SW480 (cell line): ENCODE results near the gene ZRANB1.
"Not testable (repeated sequence)": the region's sequence is repeated elsewhere in the genome, so short reads cannot be mapped to it uniquely, and the experiment has no call there.

Source experiments
- DNase-seq: peaks from one replicate; pipeline ENCODE4 v3.0.0-alpha.2; 2016; ENCODE audit warnings: low spot score

ZRANB1 gene

GRCh38 chr10:124941823-124942222, at the start of gene ZRANB1:
ZRANB1 (plus strand) TSS chr10:124942123; CDS start chr10:124942494, 371 bp downstream.
- no peak for DNase-seq

- no peak for DNase-seq
Measured at GRCh38 chr10:124892905-124893304, 49.0 kb upstream of the ZRANB1 start.

GRCh38 chr10:124894569-124895215, 47.2 kb upstream of the ZRANB1 start:
- no peak for DNase-seq

GRCh38 chr10:124896751-124897150, 45.2 kb upstream of the ZRANB1 start:
- DNase-seq, result no peak

- DNase-seq, result no peak
Measured at GRCh38 chr10:124898471-124898870, 43.5 kb upstream of the ZRANB1 start.

GRCh38 chr10:124899151-124899550, 42.8 kb upstream of the ZRANB1 start:
- DNase-seq, result no peak

- DNase-seq, result no peak
Measured at GRCh38 chr10:124902462-124902861, 39.5 kb upstream of the ZRANB1 start.

GRCh38 chr10:124903111-124903510, 38.8 kb upstream of the ZRANB1 start:
- DNase-seq, result no peak

GRCh38 chr10:124904796-124905195, 37.1 kb upstream of the ZRANB1 start:
- no peak for DNase-seq

GRCh38 chr10:124906551-124907001, 35.3 kb upstream of the ZRANB1 start:
- DNase-seq, result no peak

GRCh38 chr10:124909563-124909962, 32.4 kb upstream of the ZRANB1 start:
- no peak for DNase-seq

GRCh38 chr10:124911124-124912067, 30.5 kb upstream of the ZRANB1 start:
- no peak for DNase-seq

GRCh38 chr10:124912101-124912886, 29.6 kb upstream of the ZRANB1 start:
- DNase-seq, result no peak

GRCh38 chr10:124913167-124913566, 28.8 kb upstream of the ZRANB1 start:
- no peak for DNase-seq

GRCh38 chr10:124914398-124914797, 27.5 kb upstream of the ZRANB1 start:
- DNase-seq, result not testable (repeated sequence)

GRCh38 chr10:124916098-124916584, 25.8 kb upstream of the ZRANB1 start:
- DNase-seq, result peak; percentile 42

- DNase-seq, result peak; percentile 94
Measured at GRCh38 chr10:124916585-124917427, 25.1 kb upstream of the ZRANB1 start.

- DNase-seq, result peak; percentile 59
Measured at GRCh38 chr10:124917428-124918190, 24.3 kb upstream of the ZRANB1 start.

- DNase-seq, result peak; percentile 3
Measured at GRCh38 chr10:124918191-124918830, 23.6 kb upstream of the ZRANB1 start.

- DNase-seq, result no peak
Measured at GRCh38 chr10:124918906-124919305, 23.0 kb upstream of the ZRANB1 start.
